ENCODE measurements around the gene JSRP1.

Gene JSRP1

GRCh38 chr19:2212861-2213711, 43.1 kb downstream of the JSRP1 start:
- no peak for DNase-seq

- DNase-seq, result no peak
Observed at GRCh38 chr19:2210987-2211740, 45.1 kb downstream of the JSRP1 start.

- no peak for DNase-seq
Observed at GRCh38 chr19:2210206-2210605, 46.0 kb downstream of the JSRP1 start.

- DNase-seq, result no peak
Observed at GRCh38 chr19:2209408-2209807, 46.8 kb downstream of the JSRP1 start.

- no peak for DNase-seq
Observed at GRCh38 chr19:2208975-2209374, 47.2 kb downstream of the JSRP1 start.

- DNase-seq, result peak; percentile 55
Observed at GRCh38 chr19:2207991-2208860, 48.0 kb downstream of the JSRP1 start.

GRCh38 chr19:2207008-2207407, 49.2 kb downstream of the JSRP1 start:
- DNase-seq, result no peak

GRCh38 chr19:2202366-2202765, 53.9 kb downstream of the JSRP1 start:
- no peak for DNase-seq

All from activated CD8-positive, alpha-beta memory T cell treated with anti-CD3 and anti-CD28 coated beads, Interleukin-2, amount 50 U/mL, for 4 hours (primary cell).